Retinal pigment epithelial cell (primary cell): ENCODE results near the gene BDNF.

ENCODE experiments used
- DNase-seq: peaks from one replicate; pipeline ENCODE4 v3.0.0-alpha.2; 2010; ENCODE audit warnings: low read depth
- H3K4me3 ChIP-seq: 2 replicates; pipeline ENCODE4 v1.5.1; 2011; ENCODE audit warnings: mild to moderate bottlenecking, low read length, control low read depth, moderate library complexity
- CTCF ChIP-seq: conservative IDR thresholded peaks from 2 replicates; pipeline ENCODE4 v1.5.1; 2011; ENCODE audit warnings: low read depth, low read length, control low read depth, inconsistent platforms

BDNF gene

DNA sequence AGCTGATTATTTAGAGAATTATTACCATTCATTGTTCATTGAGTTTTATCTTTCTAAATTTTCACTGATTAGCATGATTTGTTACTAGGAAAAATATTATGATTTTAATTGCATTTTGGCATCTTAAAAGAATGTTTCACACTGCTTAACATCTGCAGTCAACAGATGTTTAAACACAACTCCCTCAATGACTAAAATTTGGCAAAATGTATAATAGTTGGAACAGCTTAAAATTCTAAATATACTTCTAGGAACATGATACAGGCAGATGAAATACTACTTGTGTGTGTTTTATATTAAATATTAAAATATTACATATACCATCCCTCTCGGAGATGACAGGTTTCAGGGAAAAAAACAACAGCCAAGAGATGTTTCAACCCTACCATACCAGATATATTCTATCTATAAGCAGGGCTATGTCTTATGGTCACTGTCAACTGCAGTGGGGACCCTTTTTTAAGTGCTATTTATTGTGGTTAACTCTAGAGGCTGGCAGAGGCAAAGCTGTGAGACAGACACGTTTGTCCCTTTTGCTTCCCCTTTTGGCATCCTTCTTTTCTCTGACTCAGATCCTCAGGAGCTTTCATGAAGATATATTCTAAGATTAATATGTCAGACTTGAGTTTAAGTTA lies 81.9 kb downstream of the BDNF start:
- no peak for TF ChIP-seq CTCF
- no peak for DNase-seq
- no peak overlapping the region for H3K4me3 ChIP-seq

- H3K4me3 ChIP-seq, result no peak overlapping the region
- no peak for TF ChIP-seq CTCF
- DNase-seq, result no peak
Measured at GRCh38 chr11:27616711-27617110, 83.5 kb downstream of the BDNF start.

GRCh38 chr11:27615833-27616232 lies 84.4 kb downstream of the BDNF start:
- no peak for TF ChIP-seq CTCF
- DNase-seq, result no peak
- H3K4me3 ChIP-seq, result no peak overlapping the region

DNA sequence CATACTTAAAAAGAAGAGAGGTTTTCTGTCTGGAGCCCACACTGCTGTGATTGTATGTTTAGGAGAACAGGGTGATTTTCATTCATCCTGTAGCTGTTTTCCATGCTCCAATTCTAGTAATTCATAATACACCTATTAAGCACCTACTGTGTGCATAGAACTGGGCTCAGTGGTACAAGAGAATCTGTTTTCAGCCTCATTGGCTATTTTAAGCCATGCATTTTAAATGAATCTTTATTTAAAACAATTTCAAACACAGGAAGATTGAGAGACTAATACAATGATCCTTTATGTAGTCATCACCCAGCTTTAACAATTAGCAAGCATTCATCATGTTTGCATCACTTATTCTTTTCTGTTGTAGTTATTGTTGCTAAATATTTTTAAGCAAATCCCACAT lies 86.2 kb downstream of the BDNF start:
- TF ChIP-seq CTCF, result no peak
- no peak for DNase-seq
- no peak overlapping the region for H3K4me3 ChIP-seq

DNA sequence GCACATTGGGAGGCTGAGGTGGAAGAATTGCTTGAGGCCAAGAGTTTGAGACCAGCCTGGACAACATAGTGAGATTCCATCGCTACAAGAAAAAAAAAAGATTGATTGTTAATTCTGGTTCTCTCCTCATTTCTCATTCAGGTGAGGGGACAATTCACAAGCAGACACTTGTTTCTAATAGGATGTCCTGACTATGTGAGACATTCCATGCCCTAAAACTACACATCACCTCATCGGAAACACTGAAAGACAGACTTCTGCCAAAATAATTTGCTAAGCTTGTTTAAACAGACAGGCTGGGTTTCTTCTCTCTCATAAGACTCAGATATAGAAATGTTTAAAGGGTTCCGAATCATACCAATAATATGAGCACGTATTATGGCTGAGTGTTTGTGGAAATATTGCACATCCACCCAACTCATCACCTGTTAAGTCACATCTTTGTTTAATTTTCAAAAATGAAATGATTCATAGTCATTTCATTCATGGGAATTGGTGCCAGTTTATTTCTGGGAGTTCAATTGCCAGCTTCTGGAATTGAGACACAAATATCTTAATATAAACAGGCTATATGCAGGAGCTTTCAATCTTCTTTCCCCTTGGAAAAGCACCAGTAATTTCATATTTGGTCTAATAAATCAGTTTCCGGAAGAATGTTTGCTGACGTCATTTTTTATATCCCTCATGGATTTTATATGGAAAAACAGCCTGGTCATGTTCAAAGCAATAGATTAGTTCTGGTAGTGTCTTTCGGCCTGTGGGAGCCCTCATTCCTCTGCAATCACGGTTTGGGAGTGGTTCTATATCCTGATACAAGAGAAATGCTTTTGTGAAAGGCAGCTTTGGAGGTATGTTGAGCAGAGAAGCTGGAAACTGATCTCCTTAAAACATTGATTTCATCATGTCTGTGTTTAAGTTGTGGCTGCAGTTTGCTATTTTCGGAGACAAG lies 87.0 kb downstream of the BDNF start:
- H3K4me3 ChIP-seq, result no peak overlapping the region
- TF ChIP-seq CTCF, result no peak
- DNase-seq, result no peak

DNA sequence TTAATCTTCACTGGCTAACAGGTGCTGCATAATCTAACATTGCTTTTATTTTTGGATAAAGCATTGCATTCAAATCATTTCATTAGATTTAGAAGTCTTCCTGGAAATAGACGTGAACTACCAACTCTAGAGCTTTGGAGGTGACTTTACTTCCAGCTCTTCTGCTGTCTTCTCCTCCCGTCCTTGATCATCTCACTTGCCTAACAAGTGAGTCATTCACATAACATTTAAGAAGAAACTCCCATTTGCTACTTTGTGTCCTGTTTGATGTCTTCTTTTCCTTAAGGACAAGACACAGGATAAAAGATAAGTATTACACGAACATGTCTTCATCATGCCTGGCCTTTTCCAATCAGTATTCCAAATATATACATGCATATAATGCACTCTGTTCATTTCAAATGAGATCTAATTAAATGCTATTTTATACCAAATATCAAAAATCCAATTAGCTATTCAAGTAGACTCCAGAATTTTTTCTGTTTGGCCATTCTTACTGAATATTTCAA lies 88.3 kb downstream of the BDNF start:
- TF ChIP-seq CTCF, result no peak
- DNase-seq, result no peak

More for the DNA sequence above, 88.3 kb downstream of the BDNF start:
- no peak overlapping the region for H3K4me3 ChIP-seq
